ENCODE results near the gene C16orf74.

The C16orf74 gene

DNA sequence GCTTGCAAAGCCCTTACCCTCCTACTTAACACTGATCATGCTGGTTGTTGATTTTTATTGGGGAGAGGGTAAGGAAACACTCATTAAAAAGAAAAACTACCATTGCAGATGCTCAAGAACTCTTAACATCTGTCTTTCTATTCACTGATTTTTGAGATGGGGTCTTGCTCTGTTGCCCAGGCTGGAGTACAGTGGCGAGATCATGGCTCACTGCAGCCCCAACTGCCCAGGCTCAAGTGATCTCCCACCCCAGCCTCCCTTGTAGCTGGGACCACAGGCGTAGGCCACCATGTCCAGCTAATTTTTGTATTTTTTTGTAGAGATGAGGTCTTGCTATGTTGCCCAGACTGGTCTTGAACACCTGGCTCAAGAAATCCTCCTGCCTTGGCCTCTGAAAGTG, 33.9 kb upstream of the C16orf74 start:
- DNase-seq (ENCODE audit: low spot score): no peak
- TF ChIP-seq, protein P1, sequence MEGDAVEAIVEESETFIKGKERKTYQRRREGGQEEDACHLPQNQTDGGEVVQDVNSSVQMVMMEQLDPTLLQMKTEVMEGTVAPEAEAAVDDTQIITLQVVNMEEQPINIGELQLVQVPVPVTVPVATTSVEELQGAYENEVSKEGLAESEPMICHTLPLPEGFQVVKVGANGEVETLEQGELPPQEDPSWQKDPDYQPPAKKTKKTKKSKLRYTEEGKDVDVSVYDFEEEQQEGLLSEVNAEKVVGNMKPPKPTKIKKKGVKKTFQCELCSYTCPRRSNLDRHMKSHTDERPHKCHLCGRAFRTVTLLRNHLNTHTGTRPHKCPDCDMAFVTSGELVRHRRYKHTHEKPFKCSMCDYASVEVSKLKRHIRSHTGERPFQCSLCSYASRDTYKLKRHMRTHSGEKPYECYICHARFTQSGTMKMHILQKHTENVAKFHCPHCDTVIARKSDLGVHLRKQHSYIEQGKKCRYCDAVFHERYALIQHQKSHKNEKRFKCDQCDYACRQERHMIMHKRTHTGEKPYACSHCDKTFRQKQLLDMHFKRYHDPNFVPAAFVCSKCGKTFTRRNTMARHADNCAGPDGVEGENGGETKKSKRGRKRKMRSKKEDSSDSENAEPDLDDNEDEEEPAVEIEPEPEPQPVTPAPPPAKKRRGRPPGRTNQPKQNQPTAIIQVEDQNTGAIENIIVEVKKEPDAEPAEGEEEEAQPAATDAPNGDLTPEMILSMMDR (IDR thresholded peaks at IDR 0.05; ENCODE audit: borderline replicate concordance, control extremely low read depth, extremely low read depth, insufficient read depth, missing control alignments): no peak
- in situ Hi-C loops (cut with MboI; ENCODE audit: low sequenced_read_pairs, unreplicated experiment): no loop called here

DNA sequence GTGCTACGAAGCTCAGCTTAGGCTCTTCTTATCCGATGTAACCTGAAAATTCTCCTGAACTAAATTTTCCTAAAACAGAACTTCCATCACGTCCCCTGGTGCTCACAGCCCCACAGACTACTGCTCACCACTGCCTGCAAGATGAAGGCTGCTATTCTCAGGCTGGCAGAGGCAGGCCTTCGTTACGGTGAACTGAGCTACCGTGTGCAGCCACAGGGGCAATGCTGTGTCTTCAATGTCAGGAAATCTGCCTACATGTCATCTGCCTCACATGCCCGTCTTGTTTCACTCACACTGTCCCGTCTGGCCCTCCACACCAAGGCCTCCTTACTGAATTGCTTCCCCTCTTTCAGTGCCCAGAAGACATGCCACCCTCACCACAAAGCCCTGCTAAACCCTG, 32.5 kb upstream of the C16orf74 start:
- TF ChIP-seq, protein P1 (IDR thresholded peaks at IDR 0.05; ENCODE audit: borderline replicate concordance, control extremely low read depth, extremely low read depth, insufficient read depth, missing control alignments): no peak
- in situ Hi-C loops (cut with MboI; ENCODE audit: low sequenced_read_pairs, unreplicated experiment): no loop called here
- no peak for DNase-seq (ENCODE audit: low spot score)

DNA sequence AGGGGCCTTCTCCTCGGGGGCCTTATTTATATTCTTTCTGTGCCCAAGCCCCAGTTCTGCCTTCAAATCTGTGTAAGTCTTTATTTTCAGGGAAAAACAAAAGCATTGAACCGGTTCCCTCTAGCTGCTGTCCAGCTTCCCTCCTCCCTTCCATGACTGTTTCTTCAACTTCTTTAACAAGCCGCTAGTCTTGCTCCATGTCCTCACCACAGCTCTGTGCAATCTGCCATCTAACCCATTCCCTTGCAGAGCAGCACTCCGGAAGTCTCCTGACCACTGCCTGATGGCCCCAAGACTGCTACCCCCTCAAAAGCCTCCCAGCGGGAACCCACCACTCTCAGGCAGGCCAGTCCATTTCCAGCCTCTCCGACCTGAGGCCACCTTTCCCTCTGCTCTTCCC, 31.6 kb upstream of the C16orf74 start:
- TF ChIP-seq, protein P1 (IDR thresholded peaks at IDR 0.05; ENCODE audit: borderline replicate concordance, control extremely low read depth, extremely low read depth, insufficient read depth, missing control alignments): no peak
- DNase-seq (ENCODE audit: low spot score): no peak
- in situ Hi-C loops (cut with MboI; ENCODE audit: low sequenced_read_pairs, unreplicated experiment): no loop called here

- TF ChIP-seq, protein P1 (IDR thresholded peaks at IDR 0.05; ENCODE audit: borderline replicate concordance, control extremely low read depth, extremely low read depth, insufficient read depth, missing control alignments): no peak
- in situ Hi-C loops (cut with MboI; ENCODE audit: low sequenced_read_pairs, unreplicated experiment): no loop called here
- no peak for DNase-seq (ENCODE audit: low spot score)
Observed at GRCh38 chr16:85781695-85782370, 30.9 kb upstream of the C16orf74 start.

DNA sequence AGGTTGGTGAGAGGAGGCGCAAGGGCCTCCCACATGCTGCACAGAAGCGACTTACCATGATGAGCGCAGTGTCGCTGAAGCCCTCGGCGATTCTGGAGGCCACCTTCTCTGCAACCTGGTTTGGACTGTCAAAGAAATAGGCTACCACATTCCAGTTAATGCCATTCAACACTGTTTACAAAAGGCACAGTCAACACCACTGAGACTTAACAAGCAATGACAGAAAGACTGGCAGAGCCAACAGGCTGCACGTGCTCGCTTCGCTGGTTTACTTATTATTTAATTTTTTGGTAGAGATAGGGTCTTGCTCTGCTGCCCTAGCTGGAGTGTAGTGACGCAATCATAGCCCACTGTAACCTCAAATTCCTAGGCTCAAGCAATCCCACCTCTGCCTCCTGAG, 30.3 kb upstream of the C16orf74 start:
- DNase-seq (ENCODE audit: low spot score): no peak
- TF ChIP-seq, protein P1 (IDR thresholded peaks at IDR 0.05; ENCODE audit: borderline replicate concordance, control extremely low read depth, extremely low read depth, insufficient read depth, missing control alignments): no peak
- in situ Hi-C loops (cut with MboI; ENCODE audit: low sequenced_read_pairs, unreplicated experiment): no loop called here

GRCh38 chr16:85780281-85780680, 29.4 kb upstream of the C16orf74 start:
- in situ Hi-C loops (cut with MboI; ENCODE audit: low sequenced_read_pairs, unreplicated experiment): no loop called here
- TF ChIP-seq, protein P1 (IDR thresholded peaks at IDR 0.05; ENCODE audit: borderline replicate concordance, control extremely low read depth, extremely low read depth, insufficient read depth, missing control alignments): no peak
- DNase-seq (ENCODE audit: low spot score): no peak
